SK-N-SH treated with all-trans-retinoic acid at 6 μM for 48 hours (cell line): ENCODE results near the gene MAMDC4.

Experiments used
- ATAC-seq: fragments of 200-7000 bp; cut with Tn5 transposase; 3 replicates; pipeline ENCODE4 v1.9.1; 2020; ENCODE audit warnings: mild to moderate bottlenecking, moderate library complexity
- ARNTL ChIP-seq: fragments of 450-650 bp; formaldehyde crosslinking; IDR thresholded peaks from 2 replicates; pipeline ENCODE4 v1.5.0; 2020; ENCODE audit warnings: low read depth, mild to moderate bottlenecking, moderate library complexity, borderline replicate concordance
- BACH2 ChIP-seq: fragments of 250-450 bp; sonication (Bioruptor Pico); IDR thresholded peaks from 2 replicates; pipeline ENCODE4 v1.9.0; 2021; ENCODE audit warnings: mild to moderate bottlenecking, borderline replicate concordance
- CREB5 ChIP-seq: fragments of 250-450 bp; sonication (Bioruptor Pico); IDR thresholded peaks from 2 replicates; pipeline ENCODE4 v1.5.1; 2020; ENCODE audit warnings: low read depth, mild to moderate bottlenecking, moderate library complexity
- CSDC2 ChIP-seq: fragments of 250-450 bp; sonication (Bioruptor Pico); IDR thresholded peaks from 2 replicates; pipeline ENCODE4 v1.5.0; 2020; ENCODE audit warnings: mild to moderate bottlenecking, moderate library complexity
- ESRRG ChIP-seq: fragments of 250-450 bp; sonication (Bioruptor Pico); IDR thresholded peaks from 2 replicates; pipeline ENCODE4 v1.6.1; 2021; ENCODE audit warnings: mild to moderate bottlenecking
- GLIS3 ChIP-seq: fragments of 250-450 bp; sonication (Bioruptor Pico); IDR thresholded peaks from 2 replicates; pipeline ENCODE4 v1.5.0; 2020; ENCODE audit warnings: mild to moderate bottlenecking, moderate library complexity
- ISL1 ChIP-seq: fragments of 250-450 bp; sonication (Bioruptor Pico); IDR thresholded peaks from 2 replicates; pipeline ENCODE4 v2.1.2; 2022; ENCODE audit warnings: mild to moderate bottlenecking, moderate library complexity
- OSR1 ChIP-seq: fragments of 250-450 bp; sonication (Bioruptor Pico); IDR thresholded peaks from 2 replicates; pipeline ENCODE4 v1.8.0; 2022; ENCODE audit warnings: moderate library complexity, mild to moderate bottlenecking, inconsistent platforms
- PATZ1 ChIP-seq: fragments of 250-450 bp; sonication (Bioruptor Pico); IDR thresholded peaks from 2 replicates; pipeline ENCODE4 v1.8.0; 2020; ENCODE audit warnings: mild to moderate bottlenecking, moderate library complexity, borderline replicate concordance
- POU6F1 ChIP-seq: fragments of 250-450 bp; sonication (Bioruptor Pico); IDR thresholded peaks from 2 replicates; pipeline ENCODE4 v1.8.0; 2021; ENCODE audit warnings: low read depth, mild to moderate bottlenecking, moderate library complexity, borderline replicate concordance
- PPARA ChIP-seq: fragments of 250-450 bp; sonication (Bioruptor Pico); IDR thresholded peaks from 2 replicates; pipeline ENCODE4 v1.5.0; 2020; ENCODE audit warnings: mild to moderate bottlenecking, borderline replicate concordance
- RARB ChIP-seq: fragments of 250-450 bp; sonication (Bioruptor Pico); IDR thresholded peaks from 2 replicates; pipeline ENCODE4 v1.8.0; 2021; ENCODE audit warnings: mild to moderate bottlenecking, moderate library complexity
- SNAI2 ChIP-seq: fragments of 250-450 bp; sonication (Bioruptor Pico); IDR thresholded peaks from 2 replicates; pipeline ENCODE4 v1.5.0; 2020; ENCODE audit warnings: mild to moderate bottlenecking, moderate library complexity
- TCF4 ChIP-seq: fragments of 250-450 bp; sonication (Bioruptor Pico); IDR thresholded peaks from 2 replicates; pipeline ENCODE4 v1.8.0; 2021; ENCODE audit warnings: mild to moderate bottlenecking, moderate library complexity, borderline replicate concordance
- TOX ChIP-seq: fragments of 250-450 bp; sonication (Bioruptor Pico); IDR thresholded peaks from 2 replicates; pipeline ENCODE4 v1.8.0; 2021; ENCODE audit warnings: mild to moderate bottlenecking, moderate library complexity, borderline replicate concordance
- TSHZ2 ChIP-seq: fragments of 250-450 bp; sonication (Bioruptor Pico); IDR thresholded peaks from 2 replicates; pipeline ENCODE4 v1.5.0; 2020; ENCODE audit warnings: mild to moderate bottlenecking, moderate library complexity
- ZC3H10 ChIP-seq: fragments of 250-450 bp; sonication (Bioruptor Pico); IDR thresholded peaks from 2 replicates; pipeline ENCODE4 v1.5.1; 2021; ENCODE audit warnings: mild to moderate bottlenecking, moderate library complexity
- ZFP3 ChIP-seq: fragments of 250-450 bp; sonication (Bioruptor Pico); IDR thresholded peaks from 2 replicates; pipeline ENCODE4 v1.5.0; 2020; ENCODE audit warnings: mild to moderate bottlenecking, moderate library complexity
- ZFP30 ChIP-seq: fragments of 450-650 bp; formaldehyde crosslinking; IDR thresholded peaks from 2 replicates; pipeline ENCODE4 v1.5.0; 2022; ENCODE audit warnings: mild to moderate bottlenecking, moderate library complexity
- ZNF565 ChIP-seq: fragments of 450-650 bp; formaldehyde crosslinking; conservative IDR thresholded peaks from 2 replicates; pipeline ENCODE4 v1.5.0; 2020; ENCODE audit warnings: low read depth, mild to moderate bottlenecking, moderate library complexity
- ZNF70 ChIP-seq: fragments of 450-650 bp; formaldehyde crosslinking; IDR thresholded peaks from 2 replicates; pipeline ENCODE4 v1.5.0; 2020; ENCODE audit warnings: mild to moderate bottlenecking, moderate library complexity

MAMDC4 gene

GRCh38 chr9:136829981-136830885, 21.9 kb upstream of the MAMDC4 start:
- TF ChIP-seq GLIS3 (no peak), PPARA (no peak), ESRRG (CRISPR knock-in tag) (no peak), SNAI2 (no peak), ZNF70 (no peak), OSR1 (CRISPR knock-in tag) (no peak), ZFP3 (CRISPR knock-in tag) (no peak)
- TF ChIP-seq, all 23 proteins: peak for 0
- ATAC-seq: no peak

- no peak for ATAC-seq
- TF ChIP-seq ARNTL (CRISPR knock-in tag) (no peak), TOX (CRISPR knock-in tag) (no peak), RARB (no peak), TCF4 (CRISPR knock-in tag) (no peak), ESRRG (CRISPR knock-in tag) (no peak), ISL1 (CRISPR knock-in tag) (no peak), CREB5 (no peak), TSHZ2 (no peak), CSDC2 (CRISPR knock-in tag) (no peak), BACH2 (no peak), ZFP3 (CRISPR knock-in tag) (no peak), PATZ1 (CRISPR knock-in tag) (no peak), ZC3H10 (CRISPR knock-in tag) (no peak)
These were observed 21.0 kb upstream of the MAMDC4 start for GRCh38 chr9:136831002-136831719.

GRCh38 chr9:136831720-136832104, 20.4 kb upstream of the MAMDC4 start:
- TF ChIP-seq ESRRG (CRISPR knock-in tag) (no peak), ZNF565 (CRISPR knock-in tag) (no peak), ISL1 (CRISPR knock-in tag) (no peak), ZFP30 (CRISPR knock-in tag) (no peak), POU6F1 (CRISPR knock-in tag) (no peak), ZFP3 (CRISPR knock-in tag) (no peak), CSDC2 (CRISPR knock-in tag) (no peak), SNAI2 (no peak), BACH2 (no peak), PPARA (no peak)

More at GRCh38 chr9:136831720-136832104, 20.4 kb upstream of the MAMDC4 start:
- no peak for ATAC-seq
